Measurements from ENCODE around the gene UNK. TPM values are rescaled to one million over a fixed set of nuclear protein-coding genes. Genes with fewer than 3 reads are reported as not detected.
A peak's percentile ranks its signal among the peaks of the same experiment; 100 is the strongest.

UNK gene
- total and polyA plus RNA-seq, 2 of the 13 experiments (the other 11 are each of a cell fraction or from before 2014, with no cell fraction given): 31.6 to 33.0 TPM

DNA sequence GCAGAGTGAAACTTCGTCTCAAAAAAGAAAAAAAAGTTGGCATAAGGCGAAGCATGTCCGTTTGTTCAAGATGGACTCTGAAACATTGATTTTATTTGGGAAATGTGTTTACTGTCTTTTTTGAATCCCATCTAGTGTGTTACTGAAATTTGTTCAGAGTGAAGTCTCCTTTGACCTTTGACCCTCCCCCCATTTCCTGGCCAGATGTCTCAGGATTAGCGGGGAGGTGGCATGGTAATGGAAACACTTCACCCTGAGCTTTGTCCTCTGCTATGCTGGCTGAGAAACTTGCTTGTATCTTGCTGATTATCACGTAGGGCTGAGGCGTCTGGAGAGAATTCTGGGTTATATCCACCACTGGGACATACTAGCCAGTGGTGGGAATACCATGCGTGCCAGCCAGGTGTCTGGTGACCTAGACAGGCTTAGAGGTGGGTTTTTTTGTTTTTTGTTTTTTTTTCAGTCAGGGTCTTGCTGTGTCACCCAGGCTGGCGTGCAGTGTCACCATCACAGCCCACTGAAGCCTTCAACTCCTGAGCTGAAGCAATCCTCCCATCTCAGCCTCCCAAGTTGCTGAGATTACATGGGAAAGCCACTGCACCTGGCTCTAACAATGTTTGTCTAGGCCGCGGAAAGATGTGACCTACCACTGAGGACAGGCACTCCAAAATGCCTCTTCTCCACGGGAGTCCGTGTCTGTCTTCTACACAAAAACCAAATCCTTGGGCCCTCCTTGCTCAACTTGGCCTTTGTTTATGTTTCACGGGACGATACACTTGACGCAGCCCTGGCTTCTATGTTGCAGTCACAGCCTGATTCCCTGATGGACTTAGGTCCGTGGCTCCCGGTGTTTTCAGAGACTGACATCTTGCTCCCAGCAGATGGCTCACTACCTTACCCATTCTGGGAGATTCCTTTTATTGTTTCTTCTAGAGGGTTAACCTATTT is 13.0 kb upstream of the UNK start (continued):
- TF ChIP-seq, protein P1, sequence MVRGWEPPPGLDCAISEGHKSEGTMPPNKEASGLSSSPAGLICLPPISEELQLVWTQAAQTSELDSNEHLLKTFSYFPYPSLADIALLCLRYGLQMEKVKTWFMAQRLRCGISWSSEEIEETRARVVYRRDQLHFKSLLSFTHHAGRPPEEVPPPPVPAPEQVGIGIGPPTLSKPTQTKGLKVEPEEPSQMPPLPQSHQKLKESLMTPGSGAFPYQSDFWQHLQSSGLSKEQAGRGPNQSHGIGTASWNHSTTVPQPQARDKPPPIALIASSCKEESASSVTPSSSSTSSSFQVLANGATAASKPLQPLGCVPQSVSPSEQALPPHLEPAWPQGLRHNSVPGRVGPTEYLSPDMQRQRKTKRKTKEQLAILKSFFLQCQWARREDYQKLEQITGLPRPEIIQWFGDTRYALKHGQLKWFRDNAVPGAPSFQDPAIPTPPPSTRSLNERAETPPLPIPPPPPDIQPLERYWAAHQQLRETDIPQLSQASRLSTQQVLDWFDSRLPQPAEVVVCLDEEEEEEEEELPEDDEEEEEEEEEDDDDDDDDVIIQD (CRISPR knock-in tag; IDR thresholded peaks at IDR 0.05; ENCODE audit: low read depth): 0 out of 2 replicates have a peak, but pooled peaks have one; percentile 29
- TF ChIP-seq, protein P2, sequence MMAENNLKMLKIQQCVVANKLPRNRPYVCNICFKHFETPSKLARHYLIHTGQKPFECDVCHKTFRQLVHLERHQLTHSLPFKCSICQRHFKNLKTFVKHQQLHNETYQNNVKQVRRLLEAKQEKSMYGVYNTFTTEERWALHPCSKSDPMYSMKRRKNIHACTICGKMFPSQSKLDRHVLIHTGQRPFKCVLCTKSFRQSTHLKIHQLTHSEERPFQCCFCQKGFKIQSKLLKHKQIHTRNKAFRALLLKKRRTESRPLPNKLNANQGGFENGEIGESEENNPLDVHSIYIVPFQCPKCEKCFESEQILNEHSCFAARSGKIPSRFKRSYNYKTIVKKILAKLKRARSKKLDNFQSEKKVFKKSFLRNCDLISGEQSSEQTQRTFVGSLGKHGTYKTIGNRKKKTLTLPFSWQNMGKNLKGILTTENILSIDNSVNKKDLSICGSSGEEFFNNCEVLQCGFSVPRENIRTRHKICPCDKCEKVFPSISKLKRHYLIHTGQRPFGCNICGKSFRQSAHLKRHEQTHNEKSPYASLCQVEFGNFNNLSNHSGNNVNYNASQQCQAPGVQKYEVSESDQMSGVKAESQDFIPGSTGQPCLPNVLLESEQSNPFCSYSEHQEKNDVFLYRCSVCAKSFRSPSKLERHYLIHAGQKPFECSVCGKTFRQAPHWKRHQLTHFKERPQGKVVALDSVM (CRISPR knock-in tag; IDR thresholded peaks at IDR 0.05): peak; percentile 91
- peak; percentile 47 for TF ChIP-seq STAG1 (CRISPR knock-in tag; IDR thresholded peaks at IDR 0.05)
- TF ChIP-seq CEBPB (IDR thresholded peaks at IDR 0.05; ENCODE audit: borderline replicate concordance, low read depth, low read length): no peak
- no peak for TF ChIP-seq FOXM1 (CRISPR knock-in tag; IDR thresholded peaks at IDR 0.05)
- 0 out of 2 replicates have a peak, but pooled peaks have one; percentile 30 for TF ChIP-seq HDAC2 (CRISPR knock-in tag; IDR thresholded peaks at IDR 0.05)
- peak; percentile 34; the same call in 1 of the 2 replicates for TF ChIP-seq HOXA3 (CRISPR knock-in tag; IDR thresholded peaks at IDR 0.05)
- peak; percentile 59 for TF ChIP-seq SAP130 (CRISPR knock-in tag; IDR thresholded peaks at IDR 0.05; ENCODE audit: low read depth)
- 0 out of 2 replicates have a peak, but pooled peaks have one; percentile 27 for TF ChIP-seq KDM6A (CRISPR knock-in tag; IDR thresholded peaks at IDR 0.05; ENCODE audit: low read depth)
- TF ChIP-seq SALL1 (CRISPR knock-in tag; IDR thresholded peaks at IDR 0.05): peak; percentile 47; the same call in 1 of the 2 replicates
- TF ChIP-seq, protein P3, sequence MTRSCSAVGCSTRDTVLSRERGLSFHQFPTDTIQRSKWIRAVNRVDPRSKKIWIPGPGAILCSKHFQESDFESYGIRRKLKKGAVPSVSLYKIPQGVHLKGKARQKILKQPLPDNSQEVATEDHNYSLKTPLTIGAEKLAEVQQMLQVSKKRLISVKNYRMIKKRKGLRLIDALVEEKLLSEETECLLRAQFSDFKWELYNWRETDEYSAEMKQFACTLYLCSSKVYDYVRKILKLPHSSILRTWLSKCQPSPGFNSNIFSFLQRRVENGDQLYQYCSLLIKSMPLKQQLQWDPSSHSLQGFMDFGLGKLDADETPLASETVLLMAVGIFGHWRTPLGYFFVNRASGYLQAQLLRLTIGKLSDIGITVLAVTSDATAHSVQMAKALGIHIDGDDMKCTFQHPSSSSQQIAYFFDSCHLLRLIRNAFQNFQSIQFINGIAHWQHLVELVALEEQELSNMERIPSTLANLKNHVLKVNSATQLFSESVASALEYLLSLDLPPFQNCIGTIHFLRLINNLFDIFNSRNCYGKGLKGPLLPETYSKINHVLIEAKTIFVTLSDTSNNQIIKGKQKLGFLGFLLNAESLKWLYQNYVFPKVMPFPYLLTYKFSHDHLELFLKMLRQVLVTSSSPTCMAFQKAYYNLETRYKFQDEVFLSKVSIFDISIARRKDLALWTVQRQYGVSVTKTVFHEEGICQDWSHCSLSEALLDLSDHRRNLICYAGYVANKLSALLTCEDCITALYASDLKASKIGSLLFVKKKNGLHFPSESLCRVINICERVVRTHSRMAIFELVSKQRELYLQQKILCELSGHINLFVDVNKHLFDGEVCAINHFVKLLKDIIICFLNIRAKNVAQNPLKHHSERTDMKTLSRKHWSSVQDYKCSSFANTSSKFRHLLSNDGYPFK (CRISPR knock-in tag; IDR thresholded peaks at IDR 0.05; ENCODE audit: borderline replicate concordance): peak; percentile 37; the same call in 1 of the 2 replicates
- TF ChIP-seq, protein P4, sequence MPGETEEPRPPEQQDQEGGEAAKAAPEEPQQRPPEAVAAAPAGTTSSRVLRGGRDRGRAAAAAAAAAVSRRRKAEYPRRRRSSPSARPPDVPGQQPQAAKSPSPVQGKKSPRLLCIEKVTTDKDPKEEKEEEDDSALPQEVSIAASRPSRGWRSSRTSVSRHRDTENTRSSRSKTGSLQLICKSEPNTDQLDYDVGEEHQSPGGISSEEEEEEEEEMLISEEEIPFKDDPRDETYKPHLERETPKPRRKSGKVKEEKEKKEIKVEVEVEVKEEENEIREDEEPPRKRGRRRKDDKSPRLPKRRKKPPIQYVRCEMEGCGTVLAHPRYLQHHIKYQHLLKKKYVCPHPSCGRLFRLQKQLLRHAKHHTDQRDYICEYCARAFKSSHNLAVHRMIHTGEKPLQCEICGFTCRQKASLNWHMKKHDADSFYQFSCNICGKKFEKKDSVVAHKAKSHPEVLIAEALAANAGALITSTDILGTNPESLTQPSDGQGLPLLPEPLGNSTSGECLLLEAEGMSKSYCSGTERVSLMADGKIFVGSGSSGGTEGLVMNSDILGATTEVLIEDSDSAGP (CRISPR knock-in tag; IDR thresholded peaks at IDR 0.05; ENCODE audit: borderline replicate concordance): 0 out of 2 replicates have a peak, but pooled peaks have one; percentile 6
- TF ChIP-seq, protein P5, sequence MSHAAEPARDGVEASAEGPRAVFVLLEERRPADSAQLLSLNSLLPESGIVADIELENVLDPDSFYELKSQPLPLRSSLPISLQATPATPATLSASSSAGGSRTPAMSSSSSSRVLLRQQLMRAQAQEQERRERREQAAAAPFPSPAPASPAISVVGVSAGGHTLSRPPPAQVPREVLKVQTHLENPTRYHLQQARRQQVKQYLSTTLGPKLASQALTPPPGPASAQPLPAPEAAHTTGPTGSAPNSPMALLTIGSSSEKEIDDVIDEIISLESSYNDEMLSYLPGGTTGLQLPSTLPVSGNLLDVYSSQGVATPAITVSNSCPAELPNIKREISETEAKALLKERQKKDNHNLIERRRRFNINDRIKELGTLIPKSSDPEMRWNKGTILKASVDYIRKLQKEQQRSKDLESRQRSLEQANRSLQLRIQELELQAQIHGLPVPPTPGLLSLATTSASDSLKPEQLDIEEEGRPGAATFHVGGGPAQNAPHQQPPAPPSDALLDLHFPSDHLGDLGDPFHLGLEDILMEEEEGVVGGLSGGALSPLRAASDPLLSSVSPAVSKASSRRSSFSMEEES (CRISPR knock-in tag; IDR thresholded peaks at IDR 0.05): 0 out of 2 replicates have a peak, but pooled peaks have one; percentile 12
- TF ChIP-seq SSRP1 (CRISPR knock-in tag; IDR thresholded peaks at IDR 0.05): peak; percentile 68; the same call in 1 of the 2 replicates
- TF ChIP-seq HNF4G (IDR thresholded peaks at IDR 0.05; ENCODE audit: borderline replicate concordance, low read depth, low read length): peak; percentile 71
- no peak for TF ChIP-seq HNF4G (CRISPR knock-in tag; IDR thresholded peaks at IDR 0.05; ENCODE audit: borderline replicate concordance, low read depth)
- 0 out of 2 replicates have a peak, but pooled peaks have one; percentile 33 for TF ChIP-seq NCOA1 (CRISPR knock-in tag; IDR thresholded peaks at IDR 0.05)
- TF ChIP-seq TBX2 (CRISPR knock-in tag; IDR thresholded peaks at IDR 0.05; ENCODE audit: borderline replicate concordance): peak; percentile 63; the same call in 1 of the 2 replicates

Data from HepG2 (cell line).